ENCODE measurements around the gene CEND1.

CEND1 gene

DNA sequence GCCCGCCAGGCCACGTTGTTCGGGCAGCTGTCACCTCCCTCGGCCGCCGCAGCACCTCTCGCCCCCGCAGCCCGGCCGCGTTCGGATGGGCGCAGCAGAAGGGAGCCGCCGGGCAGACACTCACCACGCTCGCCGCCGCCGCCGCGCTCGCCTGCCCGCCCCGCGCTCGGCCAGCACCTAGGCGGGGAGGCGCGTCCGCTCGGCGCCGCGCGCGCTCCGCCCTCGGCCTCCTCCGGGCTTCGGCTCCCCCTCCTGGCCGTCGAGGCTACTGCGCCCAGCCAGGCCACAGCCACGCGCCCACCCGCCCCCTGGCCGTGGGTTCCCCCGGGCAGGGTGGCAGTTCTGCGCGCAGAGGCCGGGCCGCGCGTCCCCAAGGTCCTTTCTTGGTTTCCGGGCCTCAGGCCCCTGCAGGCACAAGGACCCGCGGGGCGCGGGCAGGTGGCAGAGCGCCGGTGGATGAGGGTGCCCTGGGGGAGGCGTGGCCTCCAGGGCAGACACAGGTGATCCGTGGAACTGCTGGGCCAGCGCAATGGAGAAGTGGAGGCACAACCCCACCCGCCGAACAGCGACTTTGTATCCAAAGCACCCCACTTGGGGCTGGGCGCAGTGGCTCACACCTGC lies 8.3 kb upstream of the CEND1 start, which contains the start of gene SLC25A22:
Gene SLC25A22, minus strand, starts transcription at position 189 of the 621 bp plus-strand sequence. CDS start 3,275 bp downstream, outside the sequence.
- Histone ChIP-seq H3K9me3 (ENCODE audit: control insufficient read depth, insufficient read depth, low read length) (no peaks in the 10 kb centered on the region), H3K4me1 (ENCODE audit: insufficient read depth, low read length) (peaks cover 5% of the 10 kb centered on the region), H3K9ac (ENCODE audit: low read depth, low read length) (peak within 1 kb of the TSS; percentile 76), H3K36me3 (ENCODE audit: insufficient read depth, low read length) (peaks cover 8% of the 10 kb centered on the region)

DNA sequence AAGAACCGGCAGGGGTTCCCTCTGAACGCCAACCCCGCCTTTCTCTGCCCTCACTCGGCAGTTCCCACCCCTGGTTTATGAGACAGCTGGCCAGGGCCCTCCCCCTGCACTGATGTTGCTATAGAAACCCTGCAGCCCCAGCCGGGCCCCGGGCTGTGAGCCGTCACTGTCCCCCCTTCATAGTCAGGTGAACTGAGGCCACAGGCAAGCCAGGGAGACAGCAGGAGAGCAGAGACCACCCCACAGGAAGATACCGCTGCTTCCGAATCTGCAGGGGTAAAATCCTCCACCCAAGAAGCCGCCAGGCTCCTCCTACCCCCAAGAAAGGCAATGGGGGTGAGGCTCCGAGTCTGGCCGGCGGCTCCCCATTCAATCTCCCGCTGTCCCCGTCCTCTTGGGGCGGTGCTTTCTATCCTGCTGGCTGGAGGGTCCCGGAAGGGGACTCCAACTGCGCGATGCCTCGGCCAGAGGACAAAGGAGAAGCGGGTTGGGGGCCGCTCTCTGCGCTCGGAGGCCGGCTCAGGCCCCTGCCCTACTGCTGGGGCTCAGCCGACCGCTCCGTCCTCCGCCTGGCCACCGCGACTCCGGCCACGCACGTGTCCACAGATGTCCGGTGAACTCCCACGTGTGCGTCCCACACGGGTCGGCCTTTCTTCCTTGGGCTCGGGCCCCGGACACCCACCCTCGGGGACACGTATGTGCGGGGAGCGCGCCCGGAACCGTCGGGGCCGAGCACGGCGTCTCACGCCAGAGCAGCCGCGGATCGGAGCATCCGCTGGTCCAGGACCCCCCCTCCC lies 7.6 kb upstream of the CEND1 start:
- no peaks in the 10 kb centered on the region for H3K9me3 ChIP-seq (ENCODE audit: control insufficient read depth, insufficient read depth, low read length)
- peak overlapping the region; percentile 76 for H3K9ac ChIP-seq (ENCODE audit: low read depth, low read length)
- H3K4me1 ChIP-seq (ENCODE audit: insufficient read depth, low read length), result peaks cover 5% of the 10 kb centered on the region
- peaks cover 8% of the 10 kb centered on the region for H3K36me3 ChIP-seq (ENCODE audit: insufficient read depth, low read length)

DNA sequence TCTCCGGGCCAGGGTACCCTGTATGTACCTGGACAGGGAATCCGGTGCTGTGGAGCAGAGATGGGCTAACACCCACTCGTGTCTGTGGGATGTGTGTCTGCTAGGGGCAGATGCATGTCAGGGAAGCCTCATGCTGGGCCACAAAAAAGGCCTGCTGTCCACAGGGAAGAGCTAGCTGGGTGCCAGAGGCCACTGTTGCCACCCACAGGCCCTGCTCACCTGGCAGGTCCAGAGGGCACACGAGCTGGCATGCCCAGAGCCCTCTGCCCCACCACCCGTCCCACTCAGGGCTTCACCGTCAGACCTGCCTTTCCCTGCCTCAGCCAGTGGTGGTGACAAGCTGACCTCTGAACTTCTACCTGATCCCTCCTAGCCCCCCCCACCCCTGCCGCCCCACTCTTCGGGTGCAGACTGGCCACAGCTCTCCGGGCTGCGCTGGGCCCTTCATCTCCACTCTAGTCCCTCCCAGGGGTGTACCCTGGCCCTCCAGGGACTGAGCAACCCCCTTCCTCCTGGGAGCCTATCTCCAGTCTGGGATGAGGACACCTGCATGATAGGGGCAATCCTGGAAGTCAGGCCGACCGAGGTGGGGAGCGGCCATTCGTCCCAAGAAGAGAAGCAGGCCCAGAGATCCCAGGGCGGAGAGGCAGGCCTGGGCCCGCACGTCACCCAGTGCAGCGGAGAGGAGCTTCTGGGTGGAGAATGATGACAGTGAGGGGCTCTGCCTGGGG lies 6.8 kb upstream of the CEND1 start:
- H3K36me3 ChIP-seq (ENCODE audit: insufficient read depth, low read length), result peaks cover 4% of the 10 kb centered on the region; the same call in 1 of the 2 replicates
- peaks cover 5% of the 10 kb centered on the region for H3K4me1 ChIP-seq (ENCODE audit: insufficient read depth, low read length)
- peak overlapping the region; percentile 76; the same call in 1 of the 2 replicates for H3K9ac ChIP-seq (ENCODE audit: low read depth, low read length)
- no peaks in the 10 kb centered on the region for H3K9me3 ChIP-seq (ENCODE audit: control insufficient read depth, insufficient read depth, low read length)

DNA sequence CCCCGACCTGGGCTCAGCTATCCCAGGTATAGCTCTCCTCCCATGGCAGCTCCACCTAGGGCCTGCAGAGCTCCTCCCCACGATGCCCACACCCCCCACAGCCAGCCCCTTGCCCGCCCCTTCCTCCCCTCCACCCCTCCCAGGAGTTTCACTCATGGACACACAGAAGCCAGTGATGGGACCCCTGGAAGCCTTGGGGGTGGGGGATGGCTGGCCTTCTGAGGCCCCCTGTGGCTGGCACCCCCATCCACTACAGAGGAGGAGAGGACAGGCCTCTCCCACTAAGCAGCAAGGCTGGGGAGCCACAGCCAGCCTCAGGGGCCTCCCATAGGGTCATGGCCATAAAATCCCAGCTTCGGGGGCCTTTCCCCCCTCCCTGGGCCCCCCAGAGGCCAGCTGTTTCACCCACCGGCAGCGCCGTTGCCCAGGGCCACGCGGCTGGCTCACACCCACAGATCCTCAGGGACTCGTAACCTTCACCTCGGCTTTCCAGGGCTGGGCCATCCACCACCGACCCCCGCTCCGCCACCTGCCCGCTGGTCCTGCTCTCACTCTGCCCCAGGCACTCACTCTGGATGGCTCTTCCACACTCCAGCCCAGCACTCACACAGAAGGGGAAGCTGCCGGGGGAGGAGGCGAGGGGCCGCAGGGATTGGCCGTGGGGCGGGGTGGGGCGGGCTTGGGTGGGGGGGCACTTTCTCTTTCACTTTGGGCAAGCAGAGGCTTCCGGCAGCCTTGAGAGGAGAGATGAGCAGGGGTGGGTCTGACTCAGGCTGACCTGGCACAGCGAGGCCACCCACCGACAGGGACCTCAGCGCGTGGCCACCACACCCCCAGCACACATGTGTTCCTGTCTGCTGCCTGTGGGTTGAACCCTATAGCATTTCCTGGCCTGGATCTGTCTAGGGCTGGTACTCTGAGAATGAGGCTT lies 6.0 kb upstream of the CEND1 start:
- no peaks in the 10 kb centered on the region for H3K36me3 ChIP-seq (ENCODE audit: insufficient read depth, low read length)
- peak overlapping the region; percentile 76 for H3K9ac ChIP-seq (ENCODE audit: low read depth, low read length)
- H3K4me1 ChIP-seq (ENCODE audit: insufficient read depth, low read length), result peaks cover 9% of the 10 kb centered on the region
- H3K9me3 ChIP-seq (ENCODE audit: control insufficient read depth, insufficient read depth, low read length), result no peaks in the 10 kb centered on the region

DNA sequence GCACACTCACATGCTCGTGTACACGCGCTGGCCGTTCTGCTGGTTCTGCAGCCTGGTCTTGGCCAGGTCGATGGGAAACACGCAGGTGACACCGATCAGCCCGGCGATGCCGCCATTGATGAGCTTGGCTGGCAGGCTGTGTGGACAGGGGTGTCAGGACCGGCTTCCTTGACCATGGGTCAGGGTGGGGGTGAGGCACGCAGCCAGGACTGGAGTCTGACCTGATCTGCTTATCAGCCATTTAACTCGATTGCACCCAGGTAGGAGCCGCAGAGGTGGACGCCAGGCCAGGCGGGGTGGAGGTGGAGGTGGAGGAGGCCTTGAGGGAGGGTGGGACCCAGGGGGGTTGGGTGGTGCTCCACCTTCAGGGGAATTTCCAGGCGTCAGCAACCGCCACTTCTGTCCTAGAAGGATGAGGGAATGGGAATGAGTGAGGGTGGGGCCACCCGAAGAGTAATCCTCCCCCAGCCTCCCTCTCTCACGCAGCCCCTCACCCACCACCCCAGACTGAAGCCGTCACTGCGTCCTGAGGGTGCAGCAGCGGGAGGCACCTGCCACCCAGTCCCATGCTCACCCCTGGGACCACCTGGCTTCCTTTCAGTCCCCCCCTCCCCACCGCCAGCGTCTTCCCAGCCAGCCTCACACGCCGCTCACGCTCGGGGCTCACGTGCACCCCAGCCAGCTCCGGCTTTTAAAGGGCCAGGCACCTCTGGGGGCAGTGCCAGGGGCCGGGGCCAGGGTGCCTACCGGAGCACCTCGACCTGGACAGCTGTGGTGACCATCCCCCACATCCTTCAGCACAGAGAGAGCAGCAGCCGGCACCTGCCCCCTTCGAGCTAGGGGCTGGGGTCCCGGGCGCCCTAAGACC lies 5.1 kb upstream of the CEND1 start:
- H3K9ac ChIP-seq (ENCODE audit: low read depth, low read length), result peak overlapping the region; percentile 25; the same call in 1 of the 2 replicates
- H3K36me3 ChIP-seq (ENCODE audit: insufficient read depth, low read length), result no peaks in the 10 kb centered on the region
- H3K9me3 ChIP-seq (ENCODE audit: control insufficient read depth, insufficient read depth, low read length), result no peaks in the 10 kb centered on the region
- peaks cover 12% of the 10 kb centered on the region for H3K4me1 ChIP-seq (ENCODE audit: insufficient read depth, low read length)

DNA sequence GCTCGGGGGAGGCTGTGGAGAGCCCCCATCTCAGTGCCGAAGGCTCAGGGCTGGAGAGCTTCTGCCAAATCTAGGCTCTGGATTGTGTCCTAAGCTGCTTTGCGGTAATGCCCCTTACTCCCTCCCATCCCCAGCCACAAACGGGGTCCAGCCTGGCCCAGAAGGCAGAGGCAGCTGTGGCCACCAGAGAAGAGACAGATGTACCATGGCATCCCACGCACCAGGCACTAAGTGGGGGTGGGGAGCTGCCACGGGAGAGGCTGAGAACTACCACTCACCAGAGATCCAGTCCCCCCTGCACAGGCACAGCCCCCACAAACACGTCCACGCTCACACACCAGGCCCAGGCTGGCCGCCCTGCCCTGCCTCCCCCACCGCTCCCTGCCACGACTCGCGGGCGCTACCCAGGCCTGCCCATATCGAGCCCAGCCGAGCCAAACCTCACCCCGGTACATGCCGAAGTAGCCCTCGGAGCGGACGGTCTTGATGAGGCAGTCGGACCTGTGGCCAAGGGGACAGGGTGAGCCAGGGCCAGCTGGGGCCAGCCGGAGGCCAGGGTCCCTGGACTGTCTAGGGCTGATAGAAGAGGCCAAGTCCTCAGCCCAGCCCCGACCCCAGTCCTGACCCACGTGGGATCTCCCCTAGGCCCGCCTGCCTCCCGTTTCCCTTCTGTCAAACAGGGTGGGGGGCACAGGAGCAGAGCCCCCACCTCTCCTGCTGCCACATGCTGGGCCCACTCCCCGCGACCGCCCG lies 4.3 kb upstream of the CEND1 start:
- Histone ChIP-seq H3K36me3 (ENCODE audit: insufficient read depth, low read length) (no peaks in the 10 kb centered on the region), H3K4me1 (ENCODE audit: insufficient read depth, low read length) (peaks cover 12% of the 10 kb centered on the region), H3K9me3 (ENCODE audit: control insufficient read depth, insufficient read depth, low read length) (no peaks in the 10 kb centered on the region), H3K9ac (ENCODE audit: low read depth, low read length) (no peak overlapping the region)

DNA sequence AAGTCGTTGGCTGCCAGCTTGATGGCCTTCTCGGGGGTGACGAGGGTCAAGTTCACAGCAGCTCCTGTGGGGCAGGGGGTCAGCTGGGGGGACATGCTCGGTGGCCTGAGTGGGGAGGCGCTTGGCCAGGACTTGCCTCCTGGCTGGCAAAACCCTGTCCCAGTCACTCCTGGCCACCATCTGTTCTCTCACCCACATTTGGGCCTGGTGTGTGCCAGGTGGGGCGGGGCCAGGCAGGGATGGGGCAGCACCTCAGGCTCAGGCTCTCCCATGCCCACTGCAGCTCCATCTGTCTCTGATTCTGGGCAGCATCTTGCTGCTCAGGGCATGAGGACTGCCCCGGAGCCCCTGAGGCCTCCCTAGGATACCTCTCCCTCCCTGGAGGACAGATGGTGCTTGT lies 3.7 kb upstream of the CEND1 start:
- Histone ChIP-seq H3K9ac (ENCODE audit: low read depth, low read length) (no peak overlapping the region), H3K36me3 (ENCODE audit: insufficient read depth, low read length) (no peaks in the 10 kb centered on the region), H3K9me3 (ENCODE audit: control insufficient read depth, insufficient read depth, low read length) (no peaks in the 10 kb centered on the region), H3K4me1 (ENCODE audit: insufficient read depth, low read length) (peaks cover 12% of the 10 kb centered on the region)

DNA sequence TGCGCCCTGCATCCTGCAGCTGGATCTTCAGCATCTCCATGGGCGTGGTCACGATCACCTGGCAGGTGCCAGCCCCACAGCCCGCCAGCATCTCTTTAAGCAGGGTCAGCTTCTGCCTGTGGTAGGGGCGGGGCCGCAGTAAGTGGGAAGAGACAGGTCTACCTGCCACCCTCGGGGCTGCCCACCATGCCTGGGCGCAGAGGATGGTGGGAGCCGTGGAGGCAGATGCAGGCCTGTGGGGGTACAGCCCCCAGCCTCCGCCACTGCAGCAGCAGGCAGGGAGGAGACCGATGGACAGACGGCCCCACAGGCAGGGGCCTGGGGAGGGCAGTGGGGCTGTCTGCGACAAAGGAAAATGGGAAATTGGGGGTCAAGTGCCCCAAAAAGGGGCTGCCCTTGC lies 3.0 kb upstream of the CEND1 start:
- H3K9ac ChIP-seq (ENCODE audit: low read depth, low read length), result no peak overlapping the region
- peaks cover 12% of the 10 kb centered on the region for H3K4me1 ChIP-seq (ENCODE audit: insufficient read depth, low read length)
- H3K9me3 ChIP-seq (ENCODE audit: control insufficient read depth, insufficient read depth, low read length), result no peaks in the 10 kb centered on the region
- no peaks in the 10 kb centered on the region for H3K36me3 ChIP-seq (ENCODE audit: insufficient read depth, low read length)

DNA sequence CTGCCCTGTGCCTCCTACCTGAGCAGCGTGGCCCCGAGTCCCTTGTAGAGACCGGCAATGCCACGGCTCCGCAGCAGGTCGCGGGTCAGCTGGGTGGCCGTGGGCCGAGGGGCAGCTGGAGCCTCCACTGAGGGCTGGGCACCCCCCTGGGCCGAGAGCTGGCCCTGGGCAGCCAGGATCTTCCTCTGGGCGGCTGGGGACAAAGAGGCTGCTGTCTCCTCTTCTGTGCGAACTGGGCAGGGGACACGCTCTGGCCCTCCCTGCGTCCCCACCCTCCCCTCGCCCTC lies 2.6 kb upstream of the CEND1 start:
- H3K9ac ChIP-seq (ENCODE audit: low read depth, low read length), result no peak overlapping the region
- H3K9me3 ChIP-seq (ENCODE audit: control insufficient read depth, insufficient read depth, low read length), result no peaks in the 10 kb centered on the region
- no peaks in the 10 kb centered on the region for H3K36me3 ChIP-seq (ENCODE audit: insufficient read depth, low read length)
- H3K4me1 ChIP-seq (ENCODE audit: insufficient read depth, low read length), result peaks cover 12% of the 10 kb centered on the region

DNA sequence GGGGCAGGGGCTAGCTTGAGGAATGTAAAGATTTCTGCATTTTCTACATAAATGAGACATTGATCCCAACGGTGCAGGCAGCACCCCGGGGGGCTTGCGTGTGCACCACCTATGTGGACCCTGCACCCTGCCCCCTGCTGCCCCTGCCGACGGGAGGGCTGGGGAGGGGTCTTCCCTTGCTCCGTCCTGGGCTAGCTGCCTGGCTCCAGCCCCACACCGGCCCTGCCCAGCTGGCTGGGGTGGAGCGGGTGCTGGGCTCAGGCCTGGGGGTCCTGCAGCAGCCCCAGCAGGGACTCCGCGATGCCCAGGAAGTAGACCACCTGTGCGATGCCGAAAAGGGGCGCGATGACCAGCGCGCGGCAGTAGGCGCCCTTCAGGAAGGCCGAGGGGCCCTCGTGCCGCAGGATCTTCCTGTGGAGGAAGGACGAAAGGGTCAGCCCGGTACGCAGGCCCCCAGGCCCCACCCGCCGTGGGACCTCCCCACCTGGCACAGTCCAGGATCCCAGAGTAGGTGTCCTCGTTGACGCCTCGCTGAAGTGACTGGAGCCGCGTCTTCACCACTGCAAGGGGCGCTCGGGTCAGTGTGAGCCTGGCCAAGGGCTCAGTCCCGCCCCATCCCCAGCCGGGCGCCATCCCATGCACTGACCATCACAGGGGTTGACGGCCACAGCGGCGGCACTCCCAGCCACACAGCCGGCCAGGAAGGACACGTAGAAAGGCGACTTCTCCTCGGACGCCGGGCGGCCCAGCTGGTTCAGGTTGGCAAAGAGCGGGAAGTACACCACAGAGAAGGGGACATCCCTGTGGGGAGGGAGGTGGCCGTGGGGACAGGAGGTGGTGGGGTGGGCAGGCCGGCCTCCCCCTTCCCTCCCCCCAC lies 2.0 kb upstream of the CEND1 start:
- H3K36me3 ChIP-seq (ENCODE audit: insufficient read depth, low read length), result no peaks in the 10 kb centered on the region
- peaks cover 12% of the 10 kb centered on the region for H3K4me1 ChIP-seq (ENCODE audit: insufficient read depth, low read length)
- H3K9ac ChIP-seq (ENCODE audit: low read depth, low read length), result no peak overlapping the region
- H3K9me3 ChIP-seq (ENCODE audit: control insufficient read depth, insufficient read depth, low read length), result no peaks in the 10 kb centered on the region

DNA sequence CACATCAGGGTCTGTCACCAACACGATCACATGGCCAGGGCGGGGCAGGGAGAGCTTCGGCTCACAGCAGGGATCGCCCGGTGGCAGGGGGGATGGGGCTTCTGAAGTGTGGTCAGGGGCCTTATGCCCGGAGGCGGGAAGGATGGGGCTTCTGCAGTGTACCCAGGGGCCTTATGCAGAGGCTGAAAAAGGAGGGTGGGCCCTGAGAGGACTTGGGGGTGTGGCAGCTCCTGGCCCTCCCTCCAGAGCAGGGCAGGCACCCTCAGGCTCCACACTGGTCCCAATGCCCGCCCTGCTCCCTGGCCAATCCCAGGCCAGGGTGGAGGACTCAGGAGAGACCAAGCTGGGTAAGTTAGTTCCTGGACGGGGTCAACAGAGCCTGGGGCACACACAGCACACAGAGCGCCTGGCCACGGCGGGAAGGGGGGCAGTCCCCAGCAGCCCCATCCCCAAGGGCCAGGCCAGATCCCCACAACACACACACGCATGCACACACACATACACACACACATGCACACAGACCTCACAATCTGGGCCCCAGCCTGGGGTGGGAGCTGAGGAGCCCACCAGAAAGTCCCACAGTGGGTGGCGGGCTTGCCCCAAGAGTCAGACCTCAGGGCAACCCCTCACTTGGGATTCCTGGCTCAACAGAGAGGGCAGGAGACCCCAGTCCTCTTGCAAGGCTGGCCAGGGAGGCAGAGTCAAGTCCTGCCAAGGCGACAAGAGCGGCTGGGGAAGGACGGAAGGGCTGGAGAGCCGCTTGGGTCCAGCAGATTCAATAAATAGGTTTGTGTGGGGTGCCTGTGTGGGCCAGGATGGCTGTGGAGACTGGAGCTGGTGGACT lies 1.1 kb upstream of the CEND1 start:
- Histone ChIP-seq H3K9ac (ENCODE audit: low read depth, low read length) (no peak overlapping the region), H3K36me3 (ENCODE audit: insufficient read depth, low read length) (no peaks in the 10 kb centered on the region), H3K4me1 (ENCODE audit: insufficient read depth, low read length) (peaks cover 7% of the 10 kb centered on the region; the same call in 1 of the 2 replicates), H3K9me3 (ENCODE audit: control insufficient read depth, insufficient read depth, low read length) (no peaks in the 10 kb centered on the region)
